Loucy (cell line): ENCODE data around the gene MRPS16.

ENCODE experiments used
- EZH2phosphoT487 ChIP-seq: fragments of 200-600 bp; IDR thresholded peaks from 2 replicates; pipeline ENCODE4 v1.6.1; 2018; ENCODE audit warnings: antibody characterized with exemption, mild to moderate bottlenecking, moderate library complexity, borderline replicate concordance
- TF ChIP-seq, protein P1 (sequence below): fragments of 200-600 bp; sonication (generic); conservative IDR thresholded peaks from 2 replicates; pipeline ENCODE4 v1.5.1; 2014; ENCODE audit warnings: mild to moderate bottlenecking, antibody characterized with exemption, low read length

DNA sequence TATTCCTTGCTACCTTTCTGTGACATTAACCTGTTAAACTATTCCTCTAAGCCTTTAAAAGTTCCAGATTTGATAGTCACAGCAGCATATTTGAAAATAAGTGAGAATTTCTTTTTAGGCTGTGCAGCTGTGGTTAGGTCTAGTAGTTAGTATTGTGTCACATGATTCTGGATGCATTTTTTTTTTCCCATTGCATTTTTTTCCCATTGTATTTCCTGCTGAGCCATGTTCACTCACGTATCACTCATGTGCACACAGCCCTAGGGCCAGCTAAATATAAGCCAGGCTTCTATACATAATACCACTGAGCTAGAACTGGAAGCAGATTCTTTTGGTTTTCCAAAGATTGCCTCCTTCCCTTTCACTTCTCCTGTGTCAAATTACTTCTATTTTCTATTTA lies 42.7 kb downstream of the MRPS16 start:
- TF ChIP-seq, protein P1, sequence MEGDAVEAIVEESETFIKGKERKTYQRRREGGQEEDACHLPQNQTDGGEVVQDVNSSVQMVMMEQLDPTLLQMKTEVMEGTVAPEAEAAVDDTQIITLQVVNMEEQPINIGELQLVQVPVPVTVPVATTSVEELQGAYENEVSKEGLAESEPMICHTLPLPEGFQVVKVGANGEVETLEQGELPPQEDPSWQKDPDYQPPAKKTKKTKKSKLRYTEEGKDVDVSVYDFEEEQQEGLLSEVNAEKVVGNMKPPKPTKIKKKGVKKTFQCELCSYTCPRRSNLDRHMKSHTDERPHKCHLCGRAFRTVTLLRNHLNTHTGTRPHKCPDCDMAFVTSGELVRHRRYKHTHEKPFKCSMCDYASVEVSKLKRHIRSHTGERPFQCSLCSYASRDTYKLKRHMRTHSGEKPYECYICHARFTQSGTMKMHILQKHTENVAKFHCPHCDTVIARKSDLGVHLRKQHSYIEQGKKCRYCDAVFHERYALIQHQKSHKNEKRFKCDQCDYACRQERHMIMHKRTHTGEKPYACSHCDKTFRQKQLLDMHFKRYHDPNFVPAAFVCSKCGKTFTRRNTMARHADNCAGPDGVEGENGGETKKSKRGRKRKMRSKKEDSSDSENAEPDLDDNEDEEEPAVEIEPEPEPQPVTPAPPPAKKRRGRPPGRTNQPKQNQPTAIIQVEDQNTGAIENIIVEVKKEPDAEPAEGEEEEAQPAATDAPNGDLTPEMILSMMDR, result no peak
- TF ChIP-seq EZH2phosphoT487, result no peak
